Activated CD4-positive, alpha-beta T cell treated with anti-CD3 and anti-CD28 coated beads for 24 hours (primary cell): Measurements from ENCODE around the gene HTT.

ENCODE experiments used
- DNase-seq, 2 donors: peaks; one replicate each; pipeline ENCODE4 v3.0.0-alpha.2; 2020; ENCODE audit warnings: low read depth in 2 of 2

HTT gene

DNA sequence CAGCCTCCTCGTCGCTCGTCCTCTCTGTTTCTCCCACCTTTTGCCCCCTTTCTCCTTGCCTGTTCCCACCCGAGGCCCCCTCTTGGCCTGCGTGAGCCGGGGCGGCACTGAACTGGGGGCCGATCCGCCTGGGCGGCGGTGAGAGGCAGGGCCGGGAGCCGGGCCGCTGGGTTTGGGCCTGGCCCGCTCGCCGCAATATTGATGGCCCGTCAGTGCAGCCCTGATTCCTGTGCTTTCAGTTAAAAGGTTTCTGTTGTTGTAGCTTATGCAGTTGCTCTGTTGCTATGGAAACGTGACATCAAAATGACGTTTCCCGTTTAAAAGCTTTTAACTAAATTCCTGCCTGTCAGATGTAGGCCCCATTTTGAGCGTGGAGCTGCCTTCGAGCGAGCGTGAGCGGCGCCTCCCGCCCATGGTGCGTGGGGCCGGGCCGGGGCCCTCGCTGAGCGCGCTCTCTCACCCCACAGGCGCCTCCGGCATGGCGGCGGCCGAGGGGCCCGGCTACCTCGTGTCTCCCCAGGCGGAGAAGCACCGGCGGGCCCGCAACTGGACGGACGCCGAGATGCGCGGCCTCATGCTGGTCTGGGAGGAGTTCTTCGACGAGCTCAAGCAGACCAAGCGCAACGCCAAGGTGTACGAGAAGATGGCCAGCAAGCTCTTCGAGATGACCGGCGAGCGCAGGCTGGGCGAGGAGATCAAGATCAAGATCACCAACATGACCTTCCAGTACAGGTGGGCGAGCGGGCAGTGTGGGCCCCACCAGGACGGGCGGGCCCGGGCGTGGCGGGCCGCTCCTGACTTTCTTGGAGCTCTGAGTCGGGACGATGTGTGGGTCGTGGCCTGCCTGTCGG lies 174.6 kb downstream of the HTT start, which contains the start of gene MSANTD1:
TSS of gene MSANTD1 (plus strand) at position 349 of the 851 bp plus-strand sequence. CDS start at position 413, 64 bp downstream.
- DNase-seq, result no peak

DNA sequence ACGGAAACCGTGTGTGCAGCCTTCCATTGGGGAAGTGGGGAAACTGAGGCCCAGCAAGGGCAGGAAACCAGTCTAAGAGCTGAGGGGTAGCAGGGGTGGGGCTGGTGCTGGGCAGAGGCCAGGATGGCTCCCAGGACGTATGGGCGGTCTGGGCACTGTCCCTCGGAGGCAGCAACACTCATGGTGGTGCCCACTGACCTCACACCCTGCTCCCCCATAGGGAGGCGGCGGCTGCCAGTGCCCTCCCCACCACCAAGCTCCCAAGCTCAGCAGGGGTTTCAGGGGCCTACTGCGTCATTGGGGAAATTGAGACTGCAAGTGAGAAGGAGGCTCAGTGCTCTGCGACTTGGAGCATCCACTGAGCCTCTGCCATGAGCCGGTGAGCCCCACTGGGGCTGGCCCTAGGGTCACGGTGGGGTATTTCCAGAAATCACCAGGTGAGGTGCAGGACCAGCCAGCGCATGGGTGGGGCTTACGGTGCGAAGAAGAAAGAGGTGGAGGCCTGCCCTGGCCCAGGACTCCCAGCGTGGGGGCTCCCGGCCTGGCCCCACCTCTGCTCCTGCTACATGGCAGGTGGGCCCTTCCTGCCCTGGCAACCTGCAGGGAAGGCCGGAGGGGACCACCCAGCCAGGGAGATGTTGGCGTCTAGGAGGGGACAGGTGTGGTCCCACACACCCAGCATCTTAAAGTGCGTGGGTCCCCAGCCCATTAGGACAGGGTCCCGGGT lies 175.4 kb downstream of the HTT start:
- DNase-seq, result no peak

DNA sequence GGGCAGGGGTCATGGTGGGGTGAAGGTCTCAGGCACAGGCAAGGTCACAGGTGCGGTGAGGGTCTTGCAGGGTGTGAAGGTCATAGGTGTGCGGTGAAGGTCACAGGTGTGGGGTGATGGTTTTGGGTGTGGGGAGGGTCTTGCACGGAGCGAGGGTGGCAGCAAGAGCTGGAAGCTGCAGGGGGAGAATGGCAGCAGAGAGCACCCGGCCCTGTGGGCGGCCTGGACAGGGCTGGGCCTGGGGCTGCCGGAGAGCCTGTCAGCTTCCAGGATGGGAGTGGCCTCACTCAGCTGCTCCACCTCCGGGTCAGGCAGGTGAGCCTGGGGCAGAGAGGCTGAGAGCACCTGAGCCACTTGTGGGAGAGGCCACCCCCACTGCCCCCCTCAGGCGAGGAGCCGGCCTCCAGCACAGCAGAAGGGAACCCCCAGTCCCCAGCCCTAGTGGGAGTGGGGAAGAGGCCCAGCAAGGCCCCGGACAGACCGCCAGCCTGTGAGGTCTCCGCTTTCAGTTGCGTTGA lies 176.0 kb downstream of the HTT start:
- DNase-seq, result no peak

DNA sequence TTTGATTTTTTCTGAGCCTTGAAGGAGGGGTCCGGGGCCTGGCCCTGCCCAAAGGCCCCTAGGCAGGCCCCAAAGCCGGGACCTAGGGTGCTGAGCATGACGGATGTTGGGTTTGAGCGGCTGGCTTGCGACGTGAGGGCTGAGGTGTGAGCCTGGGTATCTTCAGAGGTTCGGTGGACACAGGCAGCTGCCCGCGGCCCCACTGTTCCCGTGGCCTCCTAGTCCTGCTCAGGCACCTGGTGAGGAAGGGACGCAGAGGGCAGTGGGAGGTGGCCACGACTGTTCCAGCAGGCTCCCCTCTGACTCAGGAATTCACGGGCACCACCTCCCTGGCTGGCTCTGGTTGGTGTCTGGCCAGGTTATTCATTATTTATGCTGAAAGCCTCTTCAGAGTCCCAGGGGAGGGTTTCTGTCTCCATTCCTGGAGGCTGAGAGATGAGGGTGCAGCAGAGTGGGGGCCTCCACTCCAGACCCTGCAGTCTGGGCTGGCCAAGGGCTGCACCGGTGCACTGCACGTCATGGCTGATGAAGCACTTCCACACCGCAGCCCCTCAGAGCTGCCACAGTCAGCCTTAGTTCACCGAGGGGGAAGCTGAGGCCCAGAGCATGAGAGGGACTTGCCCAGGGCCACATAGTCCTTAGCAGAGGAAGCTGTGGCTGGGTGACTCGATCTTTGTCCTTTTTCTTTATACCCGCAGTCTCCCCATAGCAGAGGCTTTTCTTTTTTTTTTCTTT lies 176.6 kb downstream of the HTT start:
- no peak for DNase-seq

DNA sequence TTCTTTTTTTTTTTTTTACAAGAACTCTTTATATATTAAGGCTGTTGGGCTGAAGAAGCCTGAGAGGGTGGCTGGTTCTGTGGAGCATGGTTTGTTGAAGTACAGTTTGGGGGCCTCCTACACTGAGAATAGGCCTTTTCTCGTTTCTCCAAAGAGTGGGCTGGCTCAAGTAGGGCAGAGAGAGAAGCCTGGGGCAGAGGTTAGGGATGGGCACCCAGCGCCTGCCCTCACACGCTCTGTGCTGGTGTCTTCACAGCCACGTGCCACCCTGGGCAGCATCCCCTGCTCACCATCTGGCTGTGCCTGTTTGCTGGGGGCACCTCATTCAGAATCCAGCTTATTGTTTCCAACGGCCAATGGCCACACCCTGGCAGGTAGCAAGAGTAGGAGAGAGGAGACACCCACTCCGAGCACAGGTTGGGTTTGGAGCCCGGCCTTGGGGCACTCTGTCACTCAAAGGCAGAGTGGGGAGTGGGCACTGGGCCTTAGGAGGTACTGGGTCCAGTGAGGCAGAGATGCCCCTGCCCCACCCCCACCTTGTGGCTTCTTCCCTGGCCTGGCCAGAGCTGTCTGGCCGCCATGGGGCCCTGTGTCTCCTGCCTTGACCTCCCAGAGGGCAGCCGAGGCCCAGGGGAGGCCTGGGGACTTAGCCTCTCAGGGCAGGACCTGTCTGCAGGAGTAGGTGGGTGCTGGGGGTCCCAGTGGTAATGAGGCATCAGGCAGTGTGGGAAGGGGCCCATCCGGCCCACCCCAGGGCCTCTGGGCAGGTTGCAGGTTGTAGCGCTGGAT lies 177.4 kb downstream of the HTT start:
- no peak for DNase-seq

DNA sequence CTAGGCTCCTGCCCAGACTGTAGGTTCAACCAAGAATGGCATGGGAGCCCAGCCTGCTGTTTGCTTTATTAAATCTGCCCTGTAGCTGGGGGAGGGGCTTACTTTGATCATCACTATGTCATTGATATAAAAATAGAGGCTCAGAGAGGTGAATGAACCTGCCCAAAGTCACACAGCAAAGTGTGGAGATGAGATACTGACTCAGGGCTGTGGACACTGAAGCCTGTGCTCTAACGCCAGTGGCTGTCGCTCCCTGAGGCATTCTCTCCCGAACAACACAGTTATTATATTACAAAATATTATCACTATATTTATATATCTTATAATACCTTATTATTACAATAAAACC lies 178.0 kb downstream of the HTT start:
- DNase-seq, result no peak

DNA sequence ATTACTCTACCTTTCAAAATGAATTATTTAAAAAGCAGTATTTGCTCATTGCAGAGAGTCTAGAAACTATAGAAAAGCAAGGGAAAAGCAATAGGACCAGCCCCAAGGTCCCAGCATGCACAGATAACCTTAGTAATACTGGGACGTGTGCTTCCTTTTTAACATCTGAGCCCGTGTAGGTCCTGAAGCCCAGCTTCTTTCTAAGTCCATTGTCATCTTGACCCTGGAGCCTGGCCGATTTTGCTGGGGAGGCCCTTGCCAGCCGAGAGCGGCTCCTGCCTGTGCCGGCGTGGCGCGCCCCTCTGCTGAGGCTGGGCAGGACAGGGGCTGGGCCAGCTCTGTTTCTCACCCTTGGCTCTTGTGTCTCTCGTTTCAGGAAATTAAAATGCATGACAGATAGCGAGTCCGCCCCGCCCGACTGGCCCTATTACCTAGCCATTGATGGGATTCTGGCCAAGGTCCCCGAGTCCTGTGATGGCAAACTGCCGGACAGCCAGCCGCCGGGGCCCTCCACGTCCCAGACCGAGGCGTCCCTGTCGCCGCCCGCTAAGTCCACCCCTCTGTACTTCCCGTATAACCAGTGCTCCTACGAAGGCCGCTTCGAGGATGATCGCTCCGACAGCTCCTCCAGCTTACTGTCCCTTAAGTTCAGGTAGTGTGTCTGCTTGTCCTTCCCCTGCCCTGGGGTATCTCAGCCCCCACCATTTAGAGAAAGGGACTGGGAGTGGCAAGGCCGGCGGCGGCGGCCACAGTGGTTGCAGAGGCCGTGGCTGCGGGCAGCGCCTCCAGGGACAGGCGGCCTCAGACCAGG lies 178.6 kb downstream of the HTT start:
- no peak for DNase-seq

DNA sequence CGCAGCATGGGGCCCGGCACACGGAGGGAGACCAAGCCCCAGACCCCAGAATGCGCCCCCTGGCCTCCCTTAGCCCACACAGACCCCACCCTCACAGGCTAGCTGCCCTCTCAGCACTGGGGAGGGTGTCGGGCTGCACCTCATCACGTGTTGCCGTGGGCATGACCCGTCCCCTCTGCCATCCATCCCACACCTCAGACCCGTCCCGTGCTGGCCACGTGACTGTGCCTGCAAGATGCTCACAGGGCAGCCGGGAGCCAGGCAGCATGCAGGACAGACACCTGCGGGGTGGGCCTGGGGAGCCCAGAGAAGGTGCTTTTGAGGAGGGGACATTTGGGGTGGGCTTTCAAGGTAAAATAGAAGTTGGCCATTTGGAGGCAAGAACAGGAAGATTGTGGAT lies 179.3 kb downstream of the HTT start:
- no peak for DNase-seq

DNA sequence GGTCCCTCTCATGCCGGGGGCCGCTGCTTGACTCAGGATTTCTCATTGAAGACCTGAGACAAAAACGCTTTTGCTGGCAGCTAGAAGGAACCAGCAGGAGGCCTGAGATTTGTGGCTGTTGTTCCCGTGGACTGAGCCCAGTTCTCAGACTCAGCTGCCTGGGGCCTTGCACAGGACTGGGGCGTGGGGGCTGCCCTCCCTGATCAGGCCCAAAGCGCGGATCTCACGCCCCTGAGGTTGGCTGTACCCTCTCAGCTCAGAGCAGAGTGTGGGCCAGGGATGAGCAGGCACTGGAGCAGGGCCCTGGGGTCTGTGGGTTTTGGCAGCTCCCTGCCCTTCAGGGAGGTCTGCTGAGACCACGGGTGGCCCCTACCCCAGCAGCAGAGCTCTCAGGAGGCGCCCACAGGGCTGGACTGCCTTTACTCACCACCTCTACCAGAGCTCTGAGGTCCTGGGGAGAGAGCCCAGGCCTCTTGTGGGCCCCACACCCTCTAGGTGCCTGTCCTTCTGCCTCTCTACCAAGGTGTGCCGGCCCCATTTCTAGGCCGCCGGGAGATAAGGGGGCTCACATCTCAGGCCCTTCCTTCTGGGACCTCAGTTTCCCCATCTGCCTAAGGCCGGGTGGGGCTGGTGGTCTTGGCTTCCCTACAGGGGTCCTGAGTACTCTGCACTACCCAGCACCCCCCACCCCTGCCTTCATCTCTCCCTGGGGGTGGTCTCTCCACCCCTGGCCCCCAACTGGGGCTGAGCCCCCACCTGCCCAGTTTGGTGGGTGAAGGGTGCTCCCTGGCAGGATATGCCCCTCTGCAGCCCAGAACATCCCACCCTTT lies 180.0 kb downstream of the HTT start:
- no peak for DNase-seq

DNA sequence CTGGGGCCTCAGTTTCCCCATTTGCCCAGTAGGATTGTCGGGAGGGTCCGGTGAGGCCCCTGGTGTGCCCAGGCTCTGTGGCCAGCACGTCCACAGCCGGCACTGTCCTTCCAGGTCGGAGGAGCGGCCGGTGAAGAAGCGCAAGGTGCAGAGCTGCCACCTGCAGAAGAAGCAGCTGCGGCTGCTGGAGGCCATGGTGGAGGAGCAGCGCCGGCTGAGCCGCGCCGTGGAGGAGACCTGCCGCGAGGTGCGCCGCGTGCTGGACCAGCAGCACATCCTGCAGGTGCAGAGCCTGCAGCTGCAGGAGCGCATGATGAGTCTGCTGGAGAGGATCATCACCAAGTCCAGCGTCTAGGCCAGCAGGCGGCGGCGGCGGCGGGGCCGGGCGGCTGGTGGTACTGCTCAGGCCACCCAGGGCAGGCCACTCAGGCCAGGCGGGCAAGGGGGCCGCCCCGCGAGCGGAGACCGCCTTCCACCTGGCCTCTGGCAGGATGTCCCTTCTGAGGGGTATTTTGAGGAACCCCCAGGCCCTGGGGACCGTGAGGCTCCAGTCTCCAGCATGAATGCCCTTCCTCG lies 181.2 kb downstream of the HTT start:
- DNase-seq, result no peak

DNA sequence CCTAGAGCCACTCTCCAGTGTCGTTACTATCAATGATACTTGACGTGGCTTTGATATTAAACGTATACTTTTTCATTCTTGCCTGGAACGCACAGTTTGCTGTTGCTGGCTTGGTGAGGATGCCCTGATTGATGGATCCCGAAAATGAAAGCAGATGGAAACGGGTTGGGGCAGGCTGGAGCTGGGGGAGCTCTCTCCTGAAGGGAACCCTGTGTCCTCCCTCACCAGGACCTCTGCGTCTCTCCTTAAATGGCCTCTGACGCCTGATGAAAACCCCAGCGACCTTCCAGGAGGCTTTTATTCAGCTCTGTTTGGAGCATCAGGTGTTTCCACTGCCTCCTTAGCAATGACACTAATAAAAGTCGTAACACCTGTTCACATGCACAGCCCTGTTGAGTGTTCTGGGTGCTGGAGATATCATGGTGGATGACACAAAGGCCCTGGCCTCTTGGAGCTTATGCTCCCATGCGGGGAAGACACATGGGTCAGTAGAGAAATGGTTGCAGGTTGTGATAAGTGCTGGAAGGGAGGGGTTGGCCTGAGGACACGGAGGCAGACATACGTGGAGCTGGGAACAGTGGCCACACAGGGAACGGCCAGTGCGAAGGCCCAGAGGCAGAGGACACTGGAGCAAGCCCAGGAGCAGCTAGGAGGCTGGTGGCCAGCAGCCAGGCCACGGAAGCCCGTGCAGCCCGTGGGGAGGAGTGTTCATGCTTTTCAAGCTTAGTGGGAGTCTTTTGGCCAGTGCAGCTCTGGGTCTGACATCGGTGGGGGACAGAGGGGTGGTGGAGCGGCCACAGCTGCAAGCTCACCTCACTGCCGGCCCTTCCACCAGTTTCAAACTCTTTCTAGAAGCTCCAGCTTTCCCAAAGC lies 182.0 kb downstream of the HTT start:
- no peak for DNase-seq

DNA sequence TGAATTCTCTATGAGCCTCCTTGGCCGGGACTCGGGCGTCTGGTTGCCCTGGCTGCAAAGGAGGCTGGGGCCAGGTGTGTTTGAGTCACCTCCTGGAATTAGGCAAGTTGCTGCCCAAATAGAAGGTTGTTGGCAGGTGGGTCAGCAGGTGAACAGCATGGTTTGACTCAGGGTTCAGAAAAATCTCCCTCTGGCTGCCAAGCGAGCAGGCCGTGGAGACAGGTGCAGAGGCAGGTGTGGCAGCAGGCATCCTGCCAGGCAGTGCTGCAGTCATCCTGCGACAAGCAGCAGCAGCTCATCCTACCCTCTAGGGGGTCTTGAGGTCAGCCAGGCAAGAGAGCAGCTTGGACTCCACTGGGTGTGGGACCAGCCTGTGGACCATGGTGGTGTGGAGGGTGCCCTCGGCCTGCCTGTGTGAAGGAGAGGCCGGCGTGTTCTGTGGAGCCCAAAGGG lies 182.6 kb downstream of the HTT start:
- no peak for DNase-seq

DNA sequence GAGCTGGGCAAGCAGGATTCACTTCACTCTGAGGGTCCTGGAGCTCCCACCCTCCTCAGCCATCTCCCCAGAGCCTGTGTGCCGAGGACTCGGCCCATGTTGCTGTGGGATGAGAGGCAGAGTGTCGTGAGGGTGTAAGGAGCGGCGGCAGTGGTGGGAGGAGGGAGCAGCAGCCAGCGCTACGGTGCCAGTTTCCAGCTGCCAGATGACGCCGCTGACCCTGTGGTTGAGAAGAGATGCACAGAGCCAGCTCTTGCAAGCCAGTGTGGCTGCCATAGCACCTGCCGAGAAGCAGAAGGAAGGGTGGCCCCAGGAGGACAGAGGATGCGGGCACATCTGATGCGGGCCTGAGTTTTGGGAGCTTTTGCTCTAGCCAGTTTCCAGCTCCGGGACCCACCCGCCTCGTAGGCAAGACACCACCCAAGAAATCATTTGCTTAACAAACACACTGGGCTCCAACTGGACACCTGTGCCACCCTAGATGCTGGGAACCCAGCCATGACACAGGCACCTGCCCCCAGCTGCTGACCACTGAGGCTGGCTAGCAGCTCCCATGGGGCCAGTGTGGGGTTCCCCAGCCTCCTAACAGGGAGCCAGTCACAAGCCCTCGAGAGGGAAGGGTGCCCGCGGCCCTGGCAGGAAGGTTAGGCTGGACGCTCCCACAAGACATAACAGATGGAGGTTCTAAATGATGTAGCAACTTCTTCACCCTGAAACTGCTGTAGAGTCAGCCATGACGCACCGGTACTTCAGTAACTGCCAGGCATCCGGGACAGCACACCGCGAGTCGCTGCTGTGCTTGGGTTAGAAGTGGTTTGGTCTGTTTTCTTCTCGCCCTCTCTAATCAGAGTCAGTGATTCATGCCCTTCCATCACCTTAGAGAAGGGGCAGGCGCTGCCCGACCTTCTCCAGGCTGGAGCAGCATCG lies 183.3 kb downstream of the HTT start:
- DNase-seq, result no peak

DNA sequence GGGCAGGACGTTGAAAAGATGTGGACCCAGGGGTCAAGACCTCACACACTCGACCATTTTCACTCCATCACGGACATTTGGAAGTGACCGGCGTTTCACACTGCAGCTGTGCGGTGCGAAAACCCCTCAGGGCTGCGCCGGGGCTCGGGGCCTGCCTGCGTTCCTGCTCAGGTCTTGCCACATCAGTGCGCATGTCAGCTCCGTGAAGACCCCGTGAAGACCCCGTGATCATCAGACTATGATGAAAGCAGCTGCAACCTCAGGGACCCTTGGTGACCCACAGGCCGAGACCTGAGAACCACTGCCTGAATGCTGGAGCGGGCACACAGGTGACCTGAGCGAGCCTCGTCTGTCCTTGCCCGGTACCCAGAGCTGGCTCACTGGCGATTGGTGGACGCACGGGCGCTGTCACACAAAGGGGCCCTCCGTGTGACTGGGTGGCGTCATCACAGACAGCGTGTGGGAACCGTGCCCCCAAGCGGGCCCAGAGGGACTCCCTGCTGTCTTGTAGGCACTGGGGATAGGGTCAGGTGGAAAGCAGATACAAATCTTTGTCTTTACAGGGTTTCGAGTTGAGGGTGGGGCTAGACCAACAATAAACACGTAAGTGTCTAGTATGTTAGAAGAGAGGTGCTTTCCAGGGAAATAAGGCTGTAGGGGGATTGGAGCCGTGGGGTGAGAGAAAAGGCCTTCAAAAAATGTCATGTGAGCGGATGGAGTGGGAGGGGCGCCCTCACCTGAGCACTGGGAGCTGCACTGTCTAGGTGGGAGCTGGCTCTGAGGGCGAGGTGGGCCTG lies 187.1 kb downstream of the HTT start:
- DNase-seq, result no peak

DNA sequence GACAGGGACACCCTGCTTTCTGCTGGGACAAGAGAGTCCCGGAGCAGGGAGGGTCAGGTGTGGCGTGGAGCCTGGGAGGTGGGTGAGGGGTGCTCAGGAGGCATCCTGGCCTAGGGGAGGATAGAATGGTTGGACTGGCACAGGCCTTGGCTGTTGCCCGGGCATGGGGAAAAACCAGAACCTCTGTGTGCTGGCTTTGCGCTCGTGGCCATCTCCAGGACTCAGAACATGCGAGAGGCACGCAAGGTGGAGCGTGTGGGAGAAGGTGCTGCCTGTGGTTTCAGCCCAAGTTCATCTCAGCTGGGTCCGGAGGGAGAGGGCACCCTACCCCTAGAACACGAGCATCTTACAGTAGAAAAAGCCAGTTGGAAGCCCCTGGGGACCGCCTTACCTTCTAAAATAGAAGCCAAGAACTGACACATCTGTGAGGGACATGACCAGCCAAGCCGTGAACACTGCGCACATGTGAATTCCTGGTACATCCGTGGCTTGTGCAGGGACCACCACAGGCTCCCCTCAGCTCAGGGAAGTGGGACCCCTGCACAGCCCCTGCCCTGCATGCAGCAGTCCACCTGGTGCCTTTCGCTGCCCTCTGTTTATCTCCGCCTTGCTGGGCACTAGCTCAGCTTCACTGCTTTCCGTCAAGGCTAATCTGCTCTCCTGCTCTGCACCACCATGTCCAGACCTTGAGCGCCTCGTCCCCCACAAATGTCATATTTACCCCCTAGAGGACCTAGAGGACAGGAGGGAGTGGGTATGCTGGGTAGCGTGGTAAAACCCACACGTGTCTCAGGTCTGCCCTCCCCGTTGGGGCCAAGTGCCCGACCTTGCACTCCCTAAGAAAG lies 187.9 kb downstream of the HTT start:
- DNase-seq, result no peak
